Endodermal cell (in vitro differentiated cells): ENCODE results near the gene UFD1. TPM values are rescaled to one million over a fixed set of nuclear protein-coding genes. Genes with fewer than 3 reads are reported as not detected.

Experiments used
- DNase-seq: peaks from one replicate; pipeline ENCODE4 v3.0.0-alpha.2; 2017
- H3K27ac ChIP-seq: 2 replicates; pipeline ENCODE4 v1.5.1; 2013; ENCODE audit warnings: mild to moderate bottlenecking, low read depth, low read length, moderate library complexity
- H3K27me3 ChIP-seq: 2 replicates; pipeline ENCODE4 v1.6.1; 2013; ENCODE audit warnings: mild to moderate bottlenecking, low read length, moderate library complexity; ENCODE audit not compliant: insufficient read depth, control insufficient read depth, poor library complexity, severe bottlenecking
- H3K36me3 ChIP-seq: 2 replicates; pipeline ENCODE4 v1.7.0; 2013; ENCODE audit warnings: mild to moderate bottlenecking, low read length, moderate library complexity; ENCODE audit not compliant: control insufficient read depth, insufficient read depth
- H3K4me1 ChIP-seq: one replicate; pipeline ENCODE4 v1.7.0; 2013; ENCODE audit warnings: low read length; ENCODE audit not compliant: control insufficient read depth, insufficient read depth
- H3K4me3 ChIP-seq: 2 replicates; pipeline ENCODE4 v1.5.1; 2013; ENCODE audit warnings: mild to moderate bottlenecking, low read length, moderate library complexity
- H3K9ac ChIP-seq: 2 replicates; pipeline ENCODE4 v1.6.1; 2013; ENCODE audit warnings: mild to moderate bottlenecking, low read length, moderate library complexity; ENCODE audit not compliant: poor library complexity, severe bottlenecking; ENCODE audit errors: extremely low read depth
- H3K9me3 ChIP-seq: 2 replicates; pipeline ENCODE4 v1.6.1; 2013; ENCODE audit warnings: mild to moderate bottlenecking, low read length, moderate library complexity; ENCODE audit not compliant: control insufficient read depth
- H3K27ac Mint-ChIP-seq: 2 replicates; pipeline ENCODE4 v1.8.0; 2020; ENCODE audit warnings: mixed read lengths
- H3K27me3 Mint-ChIP-seq: 2 replicates; pipeline ENCODE4 v1.8.0; 2021; ENCODE audit warnings: mild to moderate bottlenecking, mixed read lengths; ENCODE audit not compliant: insufficient read depth
- H3K36me3 Mint-ChIP-seq: 2 replicates; pipeline ENCODE4 v1.8.0; 2020; ENCODE audit warnings: low read depth, mixed read lengths
- H3K4me1 Mint-ChIP-seq: 2 replicates; pipeline ENCODE4 v1.8.0; 2020; ENCODE audit warnings: mixed read lengths
- H3K4me3 Mint-ChIP-seq: 2 replicates; pipeline ENCODE4 v1.8.0; 2020; ENCODE audit warnings: mild to moderate bottlenecking, moderate library complexity, mixed read lengths
- H3K9me3 Mint-ChIP-seq: 2 replicates; pipeline ENCODE4 v1.8.0; 2020; ENCODE audit warnings: mild to moderate bottlenecking, mixed read lengths
- CTCF ChIP-seq: fragments of 200-600 bp; sonication (generic); conservative IDR thresholded peaks from 2 replicates; pipeline ENCODE4 v1.5.0; 2021; ENCODE audit warnings: antibody characterized with exemption, mild to moderate bottlenecking
- WGBS, 2 experiments: methylation state at CpG; one replicate each; pipeline versions ENCODE4 v1.1.5 to v1.1.7; 2013; ENCODE audit warnings: missing lambda C conversion rate in 2 of 2, mixed read lengths in 1 of 2; ENCODE audit not compliant: insufficient coverage in 1 of 2, insufficient read length in 1 of 2; 5-methylcytosine and 5-hydroxymethylcytosine counted together
- total RNA-seq, 2 donors: library from RNA; stranded (reverse); fragmentation: NEBNext Ultra II Directional in 1 of 2; extraction: Animal tissue kit (Norgen Biotek cat#: 25700) in 1 of 2; gene quantifications; 2 replicates in 1 of 2; 3 replicates in 1 of 2; pipeline ENCODE4 v1.2.1, GENCODE V29; 2021

The UFD1 gene
- total RNA-seq, 2 donors from 2014 or later = 67.7 to 69.2 TPM

GRCh38 chr22:19430890-19431541, 48.0 kb downstream of the UFD1 start:
- no peaks in the 10 kb centered on the region for H3K27me3 Mint-ChIP-seq
- Histone ChIP-seq H3K27ac (peak overlapping the region; percentile 13), H3K4me1 (no peaks in the 10 kb centered on the region), H3K9me3 (no peaks in the 10 kb centered on the region), H3K4me3 (peak overlapping the region; percentile 84), H3K9ac (peak overlapping the region; percentile 71), H3K27me3 (no peaks in the 10 kb centered on the region), H3K36me3 (peaks cover 16% of the 10 kb centered on the region)
- H3K4me1 Mint-ChIP-seq = peaks cover 20% of the 10 kb centered on the region
- DNase-seq = peak; percentile 77
- TF ChIP-seq CTCF = peak; percentile 68
- no peaks in the 10 kb centered on the region for H3K9me3 Mint-ChIP-seq
- WGBS, 2 experiments = 0% methylated on average over 12 to 53 of the region's 53 CpGs
- peaks cover 22% of the 10 kb centered on the region for H3K36me3 Mint-ChIP-seq
- peak overlapping the region; percentile 48 for H3K27ac Mint-ChIP-seq
- peak overlapping the region; percentile 79 for H3K4me3 Mint-ChIP-seq

DNA sequence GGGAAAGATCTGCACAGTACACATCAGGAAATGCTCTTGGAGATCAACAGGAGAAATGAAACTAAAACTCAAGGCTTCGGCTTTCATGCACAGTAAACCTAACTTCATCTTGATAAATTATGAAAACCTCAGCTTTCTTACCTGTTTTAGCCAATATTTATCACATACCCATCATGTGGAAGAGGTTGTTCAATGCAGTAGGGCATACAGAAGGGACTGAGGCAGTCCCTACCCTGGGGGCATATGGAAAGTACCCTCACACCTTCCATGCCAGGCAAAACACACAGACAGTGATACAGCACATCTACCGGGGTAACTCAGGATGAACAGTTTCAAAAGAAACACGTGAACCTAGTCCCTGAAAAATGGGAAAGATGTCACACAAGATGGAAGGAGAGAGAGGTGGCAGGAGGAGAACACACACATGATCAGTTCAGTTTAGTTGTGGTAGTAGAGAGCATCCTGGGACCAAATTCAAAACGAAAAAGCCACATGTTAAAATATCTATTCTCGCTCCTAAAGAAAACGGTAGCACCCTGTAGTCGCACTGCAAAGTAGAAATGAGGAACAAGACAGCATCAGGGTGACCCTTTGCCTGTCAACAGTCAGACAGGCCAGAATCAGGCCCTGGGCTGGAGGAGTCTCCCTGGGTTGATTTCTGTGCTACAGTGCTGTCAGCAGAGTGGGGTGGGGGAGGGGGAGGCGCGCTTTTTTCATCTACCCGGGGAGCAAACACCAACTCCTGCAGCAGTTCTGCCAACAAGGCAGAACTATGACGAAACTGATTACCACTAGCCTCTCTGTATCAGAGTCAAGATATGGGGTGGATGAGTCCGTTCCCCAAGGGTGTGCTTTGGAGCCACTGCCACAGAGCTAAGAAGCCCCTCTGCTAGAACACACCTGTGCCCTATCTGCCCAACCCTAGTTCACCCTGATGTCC, 48.8 kb downstream of the UFD1 start:
- H3K9me3 ChIP-seq = no peaks in the 10 kb centered on the region
- Mint-ChIP-seq H3K4me1 (peaks cover 20% of the 10 kb centered on the region), H3K4me3 (peak overlapping the region; percentile 79), H3K27me3 (no peaks in the 10 kb centered on the region), H3K27ac (peak overlapping the region; percentile 48), H3K36me3 (peaks cover 16% of the 10 kb centered on the region), H3K9me3 (no peaks in the 10 kb centered on the region)
- H3K27ac ChIP-seq = no peak overlapping the region
- TF ChIP-seq CTCF = no peak
- peak; percentile 70 for DNase-seq
- WGBS, 2 experiments = 52 to 64% methylated on average over 6 to 11 of the region's 12 CpGs
- no peaks in the 10 kb centered on the region for H3K4me1 ChIP-seq
- H3K9ac ChIP-seq = peak overlapping the region; percentile 71
- no peaks in the 10 kb centered on the region for H3K27me3 ChIP-seq
- peaks cover 9% of the 10 kb centered on the region for H3K36me3 ChIP-seq
- H3K4me3 ChIP-seq = peak overlapping the region; percentile 84

DNA sequence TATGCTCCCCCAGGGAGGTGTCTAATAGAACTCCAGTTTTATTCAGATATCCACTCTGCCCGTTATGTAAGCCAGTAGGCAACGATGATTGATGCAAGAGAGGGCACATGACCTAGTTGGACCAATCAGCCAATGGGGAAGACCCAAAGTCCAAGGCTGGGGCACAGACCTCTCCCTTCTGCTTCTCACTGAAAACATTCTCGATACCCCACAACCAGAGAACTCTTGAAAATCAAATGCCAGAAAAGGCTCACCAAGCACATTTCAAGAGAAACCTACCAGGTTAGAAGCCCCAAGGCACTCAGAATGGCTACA, 54.9 kb downstream of the UFD1 start:
- H3K4me1 Mint-ChIP-seq = peaks cover 24% of the 10 kb centered on the region
- Histone ChIP-seq H3K36me3 (no peaks in the 10 kb centered on the region), H3K4me3 (no peak overlapping the region), H3K9ac (no peak overlapping the region), H3K27me3 (no peaks in the 10 kb centered on the region), H3K27ac (no peak overlapping the region), H3K4me1 (peaks cover 11% of the 10 kb centered on the region), H3K9me3 (no peaks in the 10 kb centered on the region)
- H3K27ac Mint-ChIP-seq = no peak overlapping the region
- peaks cover 8% of the 10 kb centered on the region for H3K36me3 Mint-ChIP-seq
- no peak for TF ChIP-seq CTCF
- WGBS, 2 experiments = 97 to 100% methylated on average over 2 to 3 of the region's 3 CpGs
- H3K9me3 Mint-ChIP-seq = no peaks in the 10 kb centered on the region
- no peak for DNase-seq
- H3K27me3 Mint-ChIP-seq = no peaks in the 10 kb centered on the region
- H3K4me3 Mint-ChIP-seq = no peak overlapping the region
